ENCODE results near the gene PPFIBP1. TPM values are rescaled to one million over a fixed set of nuclear protein-coding genes. Genes with fewer than 3 reads are reported as not detected.
A peak's percentile ranks its signal among the peaks of the same experiment; 100 is the strongest.

The PPFIBP1 gene
- total and polyA plus RNA-seq, 2 of the 8 experiments (the other 6 are each of a cell fraction or from before 2014, with no cell fraction given) = 7.7 to 31.3 TPM

GRCh38 chr12:27732281-27732680, 208.3 kb downstream of the PPFIBP1 start:
- no peaks in the 10 kb centered on the region for H3K9me3 ChIP-seq (ENCODE audit: insufficient read depth in 2 of 2, low read depth in 1 of 2, low read length in 1 of 2)
- DNase-seq (ENCODE audit: low read depth in 1 of 2, low spot score in 2 of 2) (no peak), FAIRE-seq (peak; percentile 85)
- no peak overlapping the region for H3K56ac ChIP-seq (replicated peaks; ENCODE audit: insufficient read length, low read depth, low read length)
- no peaks in the 10 kb centered on the region for H3K27me3 ChIP-seq (replicated peaks in 1 of 4; ENCODE audit: control insufficient read depth in 3 of 4, extremely low read depth in 1 of 4, insufficient read depth in 3 of 4, low read length in 3 of 4)
- H4K20me1 ChIP-seq (replicated peaks in 1 of 2; ENCODE audit: control insufficient read depth in 1 of 2, insufficient read depth in 2 of 2, low read length in 2 of 2) = peaks cover 0 to 2% of the 10 kb centered on the region in 2 experiments
- H2BK120ac ChIP-seq (replicated peaks; ENCODE audit: low read depth, low read length) = no peak overlapping the region
- H3K4me3 ChIP-seq (ENCODE audit: extremely low read depth in 1 of 4, insufficient read depth in 2 of 4, low read depth in 3 of 4, low read length in 4 of 4) = no peak overlapping the region
- no peak overlapping the region for H3K27ac ChIP-seq (ENCODE audit: low read depth, low read length)
- H3K18ac ChIP-seq (ENCODE audit: extremely low read depth, low read length) = no peak overlapping the region
- CTCF ChIA-PET (ENCODE audit: partially characterized antibody) = interaction anchor here (0.6 to 2.9 kb wide), 21 partner anchors 8 to 1258 kb away, joined by 3 to 15 read pairs (median 4); partner anchors contain the start of gene MRPS35
- H2AFZ ChIP-seq (ENCODE audit: low read length) = no peak overlapping the region
- H3K79me1 ChIP-seq (ENCODE audit: low read depth, low read length) = no peaks in the 10 kb centered on the region
- H4K5ac ChIP-seq (ENCODE audit: insufficient read length, low read depth, low read length) = no peak overlapping the region
- H3K14ac ChIP-seq (ENCODE audit: insufficient read length) = no peak overlapping the region
- H4K91ac ChIP-seq (replicated peaks; ENCODE audit: insufficient read length, low read length) = no peak overlapping the region
- TF ChIP-seq CREB1 (IDR thresholded peaks at IDR 0.05) (no peak), EP300 (IDR thresholded peaks at IDR 0.05; ENCODE audit: borderline replicate concordance in 1 of 2, low read depth in 2 of 2, low read length in 2 of 2) (no peak), CTCF (IDR thresholded peaks at IDR 0.05; ENCODE audit: control extremely low read depth in 1 of 3, insufficient read depth in 1 of 3, low read depth in 1 of 3, low read length in 3 of 3) (peak; percentile 39 to 60 (median 60); a peak in 3 of 4 replicates), RAD21 (IDR thresholded peaks at IDR 0.05 in 1 of 2, conservative IDR thresholded peaks at IDR 0.05 in 1 of 2; ENCODE audit: low read depth in 2 of 2, low read length in 2 of 2) (peak; percentile 26 to 36; a peak in 3 of 4 replicates), GABPA (IDR thresholded peaks at IDR 0.05; ENCODE audit: borderline replicate concordance, insufficient read depth, low read length) (no peak), BACH1 (IDR thresholded peaks at IDR 0.05; ENCODE audit: low read length) (no peak)
- H2BK5ac ChIP-seq (ENCODE audit: low read depth, low read length) = no peak overlapping the region
- H3K4ac ChIP-seq (replicated peaks; ENCODE audit: insufficient read length, low read depth, low read length) = no peak overlapping the region
- no peak overlapping the region for H2BK12ac ChIP-seq (ENCODE audit: low read depth, low read length)
- H3K23me2 ChIP-seq (ENCODE audit: low read depth, low read length) = no peaks in the 10 kb centered on the region
- no peak overlapping the region for H3K9ac ChIP-seq (replicated peaks in 1 of 4; ENCODE audit: extremely low read depth in 1 of 4, low read depth in 3 of 4, low read length in 3 of 4)
- POLR2A ChIA-PET (ENCODE audit: partially characterized antibody) = no interaction called here
- no peak overlapping the region for H3K4me2 ChIP-seq (ENCODE audit: insufficient read depth in 1 of 2, low read depth in 2 of 2, low read length in 2 of 2)
- no peak overlapping the region for H4K8ac ChIP-seq (ENCODE audit: extremely low read depth, insufficient read depth, low read length)
- no peak overlapping the region for H2BK20ac ChIP-seq (ENCODE audit: low read length)
- no peaks in the 10 kb centered on the region for H3K79me2 ChIP-seq (ENCODE audit: control insufficient read depth in 1 of 2, insufficient read depth in 2 of 2, low read length in 2 of 2)
- 91% methylated on average over 2 of the region's 2 CpGs; no CpG with 5 or more reads in 1 of the 2 experiments for WGBS, 2 experiments (ENCODE audit: extremely low coverage in 1 of 2, insufficient coverage in 1 of 2, insufficient read length in 1 of 2, insufficient replicate concordance in 2 of 2, low coverage in 1 of 2, low lambda C conversion rate in 2 of 2, missing lambda C conversion rate in 1 of 2)
- H2BK15ac ChIP-seq (ENCODE audit: low read length) = no peak overlapping the region
- no peaks in the 10 kb centered on the region for H3K4me1 ChIP-seq (replicated peaks in 1 of 4; ENCODE audit: control insufficient read depth in 3 of 4, insufficient read depth in 4 of 4, low read length in 3 of 4)
- no peak overlapping the region for H2AK5ac ChIP-seq (ENCODE audit: low read depth, low read length)
- no peak overlapping the region for H3K23ac ChIP-seq (ENCODE audit: insufficient read length)
- H3K36me3 ChIP-seq (ENCODE audit: control insufficient read depth in 2 of 4, insufficient read depth in 4 of 4, low read length in 3 of 4) = peaks cover 0 to 23% (median 2%) of the 10 kb centered on the region in 4 experiments; a peak in 3 of 8 replicates

Measured in H1 (cell line).